Immature natural killer cell (primary cell): ENCODE data around the gene ASB7. TPM values are rescaled to one million over a fixed set of nuclear protein-coding genes. Genes with fewer than 3 reads are reported as not detected.

Source experiments
- DNase-seq, 3 donors: peaks; one replicate each; pipeline ENCODE4 v3.0.0; 2022; ENCODE audit warnings: mixed read lengths in 1 of 3
- H3K27ac Mint-ChIP-seq, 6 donors: one replicate each; pipeline ENCODE4 v1.8.0; 2020; ENCODE audit warnings: mixed read lengths in 6 of 6, mild to moderate bottlenecking in 5 of 6, inconsistent platforms in 4 of 6, moderate library complexity in 3 of 6
- H3K27me3 Mint-ChIP-seq, 3 donors: one replicate each; pipeline ENCODE4 v1.8.0; 2020 to 2021; ENCODE audit warnings: low read depth in 3 of 3, mild to moderate bottlenecking in 3 of 3, mixed read lengths in 3 of 3, moderate library complexity in 3 of 3, inconsistent platforms in 1 of 3
- H3K36me3 Mint-ChIP-seq, 3 donors: one replicate each; pipeline ENCODE4 v1.8.0; 2020; ENCODE audit warnings: mixed read lengths in 3 of 3, inconsistent platforms in 2 of 3, mild to moderate bottlenecking in 2 of 3
- H3K4me1 Mint-ChIP-seq, 2 donors: one replicate each; pipeline ENCODE4 v1.8.0; 2020; ENCODE audit warnings: inconsistent platforms in 2 of 2, mild to moderate bottlenecking in 2 of 2, mixed read lengths in 2 of 2, moderate library complexity in 1 of 2
- H3K4me3 Mint-ChIP-seq, 5 donors: one replicate each; pipeline ENCODE4 v1.8.0; 2020; ENCODE audit warnings: mild to moderate bottlenecking in 5 of 5, mixed read lengths in 5 of 5, inconsistent platforms in 3 of 5, moderate library complexity in 3 of 5
- H3K9me3 Mint-ChIP-seq, 6 donors: one replicate each; pipeline ENCODE4 v1.8.0; 2020; ENCODE audit warnings: mild to moderate bottlenecking in 6 of 6, mixed read lengths in 6 of 6, inconsistent platforms in 4 of 6, moderate library complexity in 3 of 6
- polyA plus RNA-seq, 3 donors: library from polyadenylated mRNA; unstranded; fragments of 300-500 nt; fragmentation: Illumina TruSeq; gene quantifications; one replicate each; pipeline ENCODE4 v1.2.3, GENCODE V29; 2021

ASB7 gene
- polyA plus RNA-seq, 3 donors from 2014 or later: 8.2 to 9.9 (median 8.8) TPM

DNA sequence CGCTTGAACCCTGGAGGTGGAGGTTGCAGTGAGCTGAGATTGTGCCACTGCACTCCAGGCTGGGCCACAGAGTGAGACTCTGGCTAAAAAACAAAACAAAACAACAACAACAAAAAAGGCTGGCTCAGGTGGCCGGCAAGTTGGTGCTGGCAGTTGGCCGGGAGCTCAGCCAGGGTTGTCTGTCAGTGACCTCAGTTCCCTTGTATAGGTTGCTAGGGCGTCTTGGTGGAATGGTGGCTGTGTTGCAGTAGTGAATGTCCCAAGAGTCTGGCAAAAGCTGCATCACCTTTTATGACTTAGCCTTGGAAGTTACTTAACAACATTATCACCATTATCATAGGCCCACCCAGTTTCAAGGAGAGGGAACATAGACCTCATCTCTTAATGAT, 40.6 kb downstream of the ASB7 start:
- Mint-ChIP-seq H3K27ac (no peak overlapping the region), H3K27me3 (peaks cover 0 to 2% (median 0%) of the 10 kb centered on the region in 3 donors), H3K36me3 (no peaks in the 10 kb centered on the region), H3K4me3 (no peak overlapping the region), H3K9me3 (no peaks in the 10 kb centered on the region), H3K4me1 (peaks cover 38 to 65% of the 10 kb centered on the region in 2 donors)
- DNase-seq: no peak

DNA sequence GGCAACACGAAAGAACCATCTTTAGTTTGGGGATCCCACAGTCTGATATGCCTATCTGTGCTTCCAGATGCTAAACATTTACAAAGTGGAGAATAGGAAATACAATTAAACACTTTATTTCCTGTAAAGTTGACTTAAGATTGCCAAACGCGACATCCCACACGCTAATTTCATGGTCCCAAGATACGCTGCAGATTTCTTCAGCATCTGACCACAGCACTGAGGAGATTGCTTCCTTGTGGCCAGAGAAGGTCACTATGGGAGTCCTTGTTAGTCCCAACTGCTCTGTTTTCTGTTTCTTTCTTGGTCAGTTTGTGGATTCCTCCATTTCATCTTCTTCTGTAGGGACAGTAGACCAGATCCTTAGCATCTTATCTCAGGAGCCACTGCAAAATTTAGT, 43.3 kb downstream of the ASB7 start:
- no peaks in the 10 kb centered on the region for H3K27me3 Mint-ChIP-seq
- no peak overlapping the region for H3K27ac Mint-ChIP-seq
- peaks cover 31 to 46% of the 10 kb centered on the region in 2 donors for H3K4me1 Mint-ChIP-seq
- H3K9me3 Mint-ChIP-seq: no peaks in the 10 kb centered on the region
- H3K36me3 Mint-ChIP-seq: peaks cover 0 to 5% (median 2%) of the 10 kb centered on the region in 3 donors
- H3K4me3 Mint-ChIP-seq: no peak overlapping the region
- no peak for DNase-seq

DNA sequence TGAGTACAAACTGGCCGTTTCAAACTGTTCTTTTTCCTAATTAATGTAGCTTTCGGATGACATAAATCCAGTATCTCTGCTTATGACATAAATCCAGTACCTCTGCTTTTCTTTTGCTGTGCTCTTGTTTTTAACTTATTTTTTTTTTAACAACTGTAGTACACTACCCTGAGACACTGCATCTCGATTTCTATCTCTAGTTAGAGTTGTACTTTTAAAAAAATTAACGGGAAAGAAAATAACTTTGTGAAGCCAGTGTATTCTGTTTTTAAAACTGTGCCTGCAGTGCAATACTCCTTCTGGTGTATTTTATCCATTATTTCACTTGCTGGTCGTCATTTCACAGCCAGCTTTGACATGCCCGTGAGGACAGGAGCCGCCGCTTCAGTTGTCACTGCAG, 46.6 kb downstream of the ASB7 start:
- no peaks in the 10 kb centered on the region for H3K9me3 Mint-ChIP-seq
- H3K36me3 Mint-ChIP-seq: peaks cover 2 to 7% (median 5%) of the 10 kb centered on the region in 3 donors

DNA sequence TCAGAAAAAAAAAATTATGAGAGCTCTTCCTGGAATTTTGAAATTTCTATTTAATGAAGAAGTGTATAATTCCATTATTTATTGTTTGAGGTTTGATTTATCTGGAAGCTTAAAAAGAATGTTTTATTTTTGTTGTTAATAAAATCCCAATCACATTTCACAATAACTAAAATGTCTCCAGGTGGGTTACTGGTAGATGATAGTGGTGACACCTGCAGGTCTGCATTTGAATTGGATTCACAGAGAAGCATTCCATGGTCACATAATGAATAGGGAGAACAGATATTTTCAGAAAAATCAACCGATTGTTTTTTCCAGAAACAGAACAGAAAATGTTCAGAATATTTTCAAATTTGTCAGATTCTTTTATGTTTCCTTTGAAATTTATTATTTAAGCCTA, 48.3 kb downstream of the ASB7 start:
- peaks cover 0 to 2% (median 0%) of the 10 kb centered on the region in 3 donors for H3K27me3 Mint-ChIP-seq
- no peak for DNase-seq
- H3K4me3 Mint-ChIP-seq: no peak overlapping the region
- H3K4me1 Mint-ChIP-seq: peaks cover 2 to 11% of the 10 kb centered on the region in 2 donors
- peaks cover 2 to 7% (median 5%) of the 10 kb centered on the region in 3 donors for H3K36me3 Mint-ChIP-seq
- H3K27ac Mint-ChIP-seq: peak overlapping the region in 1 of 6 donors; percentile 21
- H3K9me3 Mint-ChIP-seq: no peaks in the 10 kb centered on the region

More for the DNA sequence above, 46.6 kb downstream of the ASB7 start:
- Mint-ChIP-seq H3K4me3 (no peak overlapping the region), H3K27me3 (no peaks in the 10 kb centered on the region), H3K27ac (no peak overlapping the region), H3K4me1 (peaks cover 12 to 27% of the 10 kb centered on the region in 2 donors)
- DNase-seq: no peak

DNA sequence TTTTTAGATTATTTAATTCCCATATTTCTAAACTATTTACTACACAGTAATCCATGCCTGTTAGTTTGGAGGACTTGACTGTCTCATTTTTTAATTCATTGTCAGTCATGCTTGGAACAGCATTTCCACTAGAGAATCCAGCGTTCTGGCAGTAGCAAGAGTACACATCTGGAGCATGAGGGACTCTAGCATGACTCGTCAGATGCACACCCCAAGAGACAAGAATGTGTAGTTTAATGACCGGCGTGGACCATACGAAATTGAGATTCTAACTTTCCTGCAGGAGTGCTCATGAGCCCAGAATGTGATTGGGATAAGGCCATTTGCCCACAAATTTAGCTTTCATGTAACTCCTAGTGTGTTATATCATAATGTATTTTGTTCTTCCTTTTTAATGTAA, 48.9 kb downstream of the ASB7 start:
- H3K27ac Mint-ChIP-seq: no peak overlapping the region
- peaks cover 0 to 7% of the 10 kb centered on the region in 2 donors for H3K4me1 Mint-ChIP-seq
- H3K36me3 Mint-ChIP-seq: peaks cover 2 to 7% (median 5%) of the 10 kb centered on the region in 3 donors
- no peak for DNase-seq
- H3K4me3 Mint-ChIP-seq: no peak overlapping the region
- no peaks in the 10 kb centered on the region for H3K9me3 Mint-ChIP-seq
- peaks cover 0 to 2% (median 0%) of the 10 kb centered on the region in 3 donors for H3K27me3 Mint-ChIP-seq

DNA sequence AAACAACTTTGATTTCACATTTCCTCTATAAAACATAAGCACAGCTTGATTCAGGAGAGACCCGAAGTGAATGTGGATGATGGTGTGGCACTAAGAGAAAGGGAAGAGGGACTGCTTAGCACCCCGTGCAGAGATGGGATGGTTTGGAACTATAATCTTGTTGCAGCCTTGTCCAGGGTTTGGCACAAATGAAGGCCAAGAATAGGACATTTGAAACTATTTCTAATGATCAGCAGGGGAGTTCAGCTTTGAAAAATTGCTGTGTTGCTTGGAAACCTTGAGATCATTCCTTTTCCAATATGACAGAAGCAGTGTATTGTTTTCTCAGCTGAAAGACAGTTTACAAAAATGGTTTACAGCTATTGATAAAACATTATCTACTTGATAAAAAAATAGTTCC, 49.7 kb downstream of the ASB7 start:
- no peak for DNase-seq
- Mint-ChIP-seq H3K4me1 (peaks cover 0 to 2% of the 10 kb centered on the region in 2 donors), H3K36me3 (peaks cover 2 to 7% (median 5%) of the 10 kb centered on the region in 3 donors), H3K27me3 (peaks cover 0 to 2% (median 0%) of the 10 kb centered on the region in 3 donors), H3K27ac (no peak overlapping the region), H3K4me3 (no peak overlapping the region), H3K9me3 (no peaks in the 10 kb centered on the region)

DNA sequence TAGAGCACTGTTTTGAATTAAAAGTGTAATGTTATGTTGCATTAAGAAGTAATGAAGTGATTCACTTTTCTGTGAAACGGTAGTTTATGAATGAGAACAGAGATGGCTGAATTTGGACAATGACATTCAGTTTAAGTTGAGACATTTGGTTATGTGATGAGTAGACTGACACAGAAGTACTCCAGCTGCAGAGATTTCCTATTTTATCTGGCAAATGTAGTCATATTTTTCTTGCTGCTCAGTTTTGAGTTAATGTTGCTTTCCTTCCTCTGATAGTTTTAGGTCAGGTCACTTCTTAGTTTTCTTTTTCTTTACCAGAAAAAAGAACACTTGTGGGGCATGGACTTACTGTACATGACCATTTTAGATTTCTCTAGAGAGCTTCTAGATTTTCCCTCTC, 51.2 kb downstream of the ASB7 start:
- Mint-ChIP-seq H3K36me3 (peaks cover 2 to 7% (median 5%) of the 10 kb centered on the region in 3 donors), H3K27me3 (peaks cover 0 to 2% (median 0%) of the 10 kb centered on the region in 3 donors), H3K27ac (no peak overlapping the region), H3K9me3 (no peaks in the 10 kb centered on the region), H3K4me1 (no peaks in the 10 kb centered on the region), H3K4me3 (no peak overlapping the region)
- no peak for DNase-seq

DNA sequence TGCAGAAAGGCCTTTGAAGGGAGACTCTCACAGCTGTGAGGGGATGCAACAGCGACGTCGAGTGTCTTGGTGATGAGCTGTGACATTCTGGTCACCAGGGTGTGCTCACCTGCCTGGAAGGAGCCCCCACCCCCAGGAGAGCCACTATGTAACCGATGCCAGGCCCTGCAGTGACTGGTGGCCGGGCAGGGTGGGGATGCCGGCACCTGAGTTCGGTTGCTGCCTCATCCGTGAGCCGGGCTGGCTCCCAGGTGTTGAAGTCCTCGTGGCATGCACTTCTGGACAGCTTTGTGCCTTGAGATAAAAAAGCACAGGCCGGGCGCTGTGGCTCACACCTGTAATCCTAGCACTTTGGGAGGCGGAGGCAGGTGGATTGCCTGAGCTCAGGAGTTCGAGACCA, 56.5 kb downstream of the ASB7 start:
- no peaks in the 10 kb centered on the region for H3K9me3 Mint-ChIP-seq
- H3K4me3 Mint-ChIP-seq: no peak overlapping the region
- peaks cover 0 to 2% (median 0%) of the 10 kb centered on the region in 3 donors for H3K27me3 Mint-ChIP-seq
- H3K27ac Mint-ChIP-seq: no peak overlapping the region
- no peak for DNase-seq
- no peaks in the 10 kb centered on the region for H3K4me1 Mint-ChIP-seq
- no peaks in the 10 kb centered on the region for H3K36me3 Mint-ChIP-seq

DNA sequence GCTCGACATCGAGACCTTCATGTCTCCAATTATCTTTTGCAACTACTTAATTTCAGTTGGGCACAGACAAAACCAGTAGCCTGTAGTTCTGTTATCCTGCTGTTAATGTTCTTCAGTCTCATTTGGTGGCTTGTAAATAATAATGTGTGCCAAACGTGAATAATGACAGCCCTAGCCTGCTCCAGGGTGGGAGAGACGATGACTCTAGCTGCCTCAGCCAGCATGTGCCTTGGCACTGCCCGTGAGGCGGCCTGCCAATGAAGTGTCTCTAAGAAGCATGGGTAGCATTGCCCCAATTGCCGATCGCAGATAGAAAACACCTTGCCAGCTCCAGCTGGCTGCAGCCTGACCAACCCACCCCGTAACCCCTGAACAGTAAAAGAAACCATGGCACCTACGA, 58.8 kb downstream of the ASB7 start:
- Mint-ChIP-seq H3K27ac (no peak overlapping the region), H3K4me3 (no peak overlapping the region)

DNA sequence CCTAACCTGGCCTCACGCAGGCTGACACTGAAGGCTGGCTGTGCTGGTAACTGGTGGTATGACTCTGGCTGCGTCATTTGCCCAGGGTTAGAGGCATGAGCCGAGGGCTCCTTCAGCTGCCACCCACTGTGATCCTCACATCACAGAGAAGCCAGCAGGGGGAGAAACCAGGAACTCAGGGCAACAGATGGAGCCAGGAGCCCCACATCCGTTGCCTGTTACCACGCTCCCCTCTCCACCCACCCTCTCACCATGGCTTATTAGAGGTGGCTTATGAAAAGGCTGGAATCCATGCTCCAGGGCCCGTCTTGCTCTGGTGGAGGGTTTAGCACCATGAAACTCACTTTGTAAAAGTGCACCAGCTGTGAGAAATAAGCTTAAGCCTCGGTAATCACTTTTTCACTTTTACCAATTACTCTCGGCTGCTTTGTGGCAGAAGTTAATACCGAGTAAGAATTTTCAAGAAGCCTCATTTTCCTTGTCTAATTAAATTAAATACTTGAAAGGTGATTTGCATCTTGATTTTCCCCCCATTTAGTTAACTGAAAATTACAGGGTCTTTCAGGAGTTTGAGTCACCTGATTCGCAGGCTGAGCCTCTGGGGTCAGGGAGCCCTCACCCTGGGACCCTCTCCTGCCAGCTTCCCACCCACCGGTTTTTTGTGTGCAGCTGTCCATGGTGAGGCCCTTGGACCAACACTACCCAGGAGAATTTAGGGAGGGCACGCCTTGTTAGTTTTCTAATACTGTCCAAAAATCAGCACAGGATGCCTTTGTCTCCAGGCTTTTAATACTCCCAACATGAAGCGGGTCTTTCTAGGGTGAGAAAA, 60.9 kb downstream of the ASB7 start:
- no peak overlapping the region for H3K4me3 Mint-ChIP-seq
- no peaks in the 10 kb centered on the region for H3K9me3 Mint-ChIP-seq
- H3K27ac Mint-ChIP-seq: no peak overlapping the region
- no peaks in the 10 kb centered on the region for H3K36me3 Mint-ChIP-seq
- H3K27me3 Mint-ChIP-seq: peaks cover under 1 to 13% (median 2%) of the 10 kb centered on the region in 3 donors
- no peak for DNase-seq
- H3K4me1 Mint-ChIP-seq: no peaks in the 10 kb centered on the region

More for the DNA sequence above, 58.8 kb downstream of the ASB7 start:
- peaks cover 0 to 8% (median 2%) of the 10 kb centered on the region in 3 donors for H3K27me3 Mint-ChIP-seq
- H3K36me3 Mint-ChIP-seq: no peaks in the 10 kb centered on the region
- no peaks in the 10 kb centered on the region for H3K4me1 Mint-ChIP-seq
- H3K9me3 Mint-ChIP-seq: no peaks in the 10 kb centered on the region
- DNase-seq: no peak

DNA sequence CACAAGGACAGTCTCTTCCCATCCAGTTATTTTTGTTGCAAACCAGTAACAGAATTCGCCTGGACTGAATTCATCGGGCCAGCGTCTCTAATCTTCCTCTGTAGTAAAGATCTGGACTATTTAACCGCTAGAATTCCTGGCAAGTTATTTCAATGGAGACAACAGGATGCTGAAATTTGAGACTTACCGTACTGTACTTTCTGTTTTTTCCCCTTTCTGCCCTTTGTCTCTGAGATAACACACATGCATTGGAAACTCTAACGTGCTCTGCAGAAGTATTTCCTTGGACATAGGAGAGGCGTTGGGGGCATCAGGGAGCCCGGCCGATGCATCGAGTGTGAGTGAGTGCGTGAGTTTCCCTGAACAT, 61.5 kb downstream of the ASB7 start:
- no peaks in the 10 kb centered on the region for H3K4me1 Mint-ChIP-seq
- no peaks in the 10 kb centered on the region for H3K9me3 Mint-ChIP-seq
- no peak for DNase-seq
- no peak overlapping the region for H3K4me3 Mint-ChIP-seq
- no peaks in the 10 kb centered on the region for H3K36me3 Mint-ChIP-seq
- no peak overlapping the region for H3K27ac Mint-ChIP-seq
- H3K27me3 Mint-ChIP-seq: peaks cover 2 to 15% (median 2%) of the 10 kb centered on the region in 3 donors

DNA sequence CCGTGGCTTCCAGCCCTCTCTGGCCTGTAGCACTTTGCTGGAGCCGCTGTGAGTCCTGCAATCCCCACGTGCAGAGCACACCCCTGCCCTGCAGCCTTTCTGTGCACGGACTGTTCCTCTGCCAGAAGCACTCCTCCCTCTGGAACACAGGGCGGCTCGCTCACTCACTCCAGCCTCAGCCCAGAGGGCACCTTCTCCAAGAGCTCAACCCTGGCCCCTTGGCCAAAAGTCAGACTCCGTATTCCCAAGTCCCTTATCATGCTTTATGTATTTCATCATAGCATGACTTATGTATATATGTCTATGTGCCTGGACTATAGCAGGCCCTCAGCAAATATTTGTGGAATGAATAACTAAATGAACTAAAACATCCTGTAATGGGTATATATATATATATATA, 63.2 kb downstream of the ASB7 start:
- no peaks in the 10 kb centered on the region for H3K4me1 Mint-ChIP-seq
- no peaks in the 10 kb centered on the region for H3K9me3 Mint-ChIP-seq
- H3K4me3 Mint-ChIP-seq: no peak overlapping the region
- H3K27ac Mint-ChIP-seq: no peak overlapping the region
- peaks cover 2 to 15% (median 2%) of the 10 kb centered on the region in 3 donors for H3K27me3 Mint-ChIP-seq
- no peak for DNase-seq
- H3K36me3 Mint-ChIP-seq: no peaks in the 10 kb centered on the region

DNA sequence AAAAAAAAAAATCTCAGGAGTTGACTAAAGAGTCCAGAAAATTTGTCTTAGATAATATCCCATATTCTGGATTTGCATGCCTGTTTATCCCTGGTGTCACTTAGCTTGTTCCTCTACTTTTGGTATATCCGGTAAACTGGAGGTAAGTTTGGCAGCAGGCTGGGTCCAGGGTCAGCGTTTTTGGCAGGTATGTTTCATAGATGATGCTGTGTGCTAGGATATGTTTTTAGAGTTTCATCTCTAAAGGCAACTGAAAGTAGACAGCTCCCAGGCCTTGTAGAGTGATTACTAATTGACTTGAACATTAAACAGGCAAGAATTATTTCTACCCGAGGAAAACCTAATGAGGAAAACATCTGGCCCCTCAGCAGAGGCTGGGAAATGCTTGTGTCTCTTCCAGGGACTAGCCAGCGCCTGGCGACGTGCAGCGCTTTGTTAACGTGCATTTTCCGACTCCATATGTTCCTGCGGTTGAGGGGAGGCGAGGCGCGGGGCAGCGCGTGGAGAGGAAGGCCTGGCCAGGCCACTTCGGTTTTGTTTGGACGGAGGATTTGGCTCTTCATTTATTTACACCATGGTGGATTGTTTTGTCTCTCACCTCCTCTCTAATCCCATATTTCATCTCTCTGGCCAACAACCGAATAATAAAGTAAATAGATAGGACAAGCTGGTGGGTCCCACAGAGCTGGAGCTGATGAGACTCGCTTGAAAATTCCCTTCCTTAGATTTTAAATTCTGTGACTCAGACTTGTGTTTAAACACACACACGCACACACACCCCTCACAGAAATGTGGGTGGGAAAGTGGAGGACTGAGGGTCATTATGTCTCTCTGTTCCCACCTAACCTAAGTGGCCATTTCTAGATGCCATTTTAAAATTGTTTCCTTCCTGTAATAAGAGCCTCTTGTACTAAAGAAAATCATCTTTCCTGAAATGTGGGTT, 65.3 kb downstream of the ASB7 start:
- Mint-ChIP-seq H3K4me1 (no peaks in the 10 kb centered on the region), H3K36me3 (no peaks in the 10 kb centered on the region), H3K9me3 (no peaks in the 10 kb centered on the region), H3K27me3 (peaks cover 2 to 15% (median 2%) of the 10 kb centered on the region in 3 donors), H3K4me3 (no peak overlapping the region), H3K27ac (no peak overlapping the region)
- DNase-seq: no peak

DNA sequence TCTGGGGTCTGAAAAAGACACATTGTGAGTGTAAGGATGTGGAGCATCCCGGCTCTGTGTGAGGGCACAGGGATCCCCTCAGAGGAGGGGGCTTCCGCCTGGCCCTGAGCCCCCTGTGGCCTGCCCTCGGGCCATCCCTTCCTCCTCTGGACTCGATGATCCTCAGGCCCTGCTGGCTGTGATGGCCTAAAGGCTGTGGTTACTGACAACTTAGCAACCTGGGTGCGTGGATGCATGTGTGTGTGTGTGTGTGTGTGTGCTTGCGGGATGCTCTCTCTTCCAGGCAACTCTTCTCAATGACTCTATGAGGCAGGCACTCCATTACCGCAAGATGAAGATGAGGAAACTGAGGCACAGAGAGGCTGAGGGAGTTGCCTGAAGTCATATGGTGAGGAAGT, 66.0 kb downstream of the ASB7 start:
- peaks cover 2 to 15% (median 2%) of the 10 kb centered on the region in 3 donors for H3K27me3 Mint-ChIP-seq
- DNase-seq: no peak
- no peak overlapping the region for H3K4me3 Mint-ChIP-seq
- no peaks in the 10 kb centered on the region for H3K36me3 Mint-ChIP-seq
- H3K4me1 Mint-ChIP-seq: no peaks in the 10 kb centered on the region
- peaks cover 0 to under 1% (median 0%) of the 10 kb centered on the region in 6 donors for H3K9me3 Mint-ChIP-seq
- no peak overlapping the region for H3K27ac Mint-ChIP-seq
